K562 (cell line): Measurements from ENCODE around the gene VAMP8. TPM values are rescaled to one million over a fixed set of nuclear protein-coding genes. Genes with fewer than 3 reads are reported as not detected.

Experiments used
- ADNP ChIP-seq: fragments of 200-800 bp; sonication (Bioruptor generic); IDR thresholded peaks from 2 replicates; pipeline ENCODE4 v1.6.1; 2016; ENCODE audit warnings: missing genetic modification characterization, missing compliant biosample characterization
- BRD4 ChIP-seq: fragments of 200-600 bp; sonication (generic); IDR thresholded peaks from 2 replicates; pipeline ENCODE4 v1.6.1; 2017; ENCODE audit warnings: inconsistent platforms
- CHCHD3 ChIP-seq: fragments of 250-450 bp; sonication (Bioruptor Pico); IDR thresholded peaks from 2 replicates; pipeline ENCODE4 v2.1.2; 2022; ENCODE audit warnings: mild to moderate bottlenecking
- HDAC1 ChIP-seq, 2 experiments: fragments of 450-650 bp; IDR thresholded peaks; 2 replicates each; pipeline ENCODE4 v1.6.1; 2016 to 2017; ENCODE audit warnings: inconsistent platforms in 1 of 2, mild to moderate bottlenecking in 1 of 2, moderate library complexity in 1 of 2
- PRPF4 ChIP-seq: fragments of 200-400 bp; formaldehyde crosslinking; IDR thresholded peaks from one replicate; pipeline ENCODE4 v1.6.1; 2017; ENCODE audit warnings: low read length, low read depth, mild to moderate bottlenecking; ENCODE audit not compliant: insufficient read depth, poor library complexity, severe bottlenecking
- XRCC5 ChIP-seq: fragments of 200-400 bp; formaldehyde crosslinking; IDR thresholded peaks from 2 replicates; pipeline ENCODE4 v1.6.1; 2017; ENCODE audit warnings: low read depth, mild to moderate bottlenecking, low read length
- polyA plus RNA-seq, 8 experiments: library from polyadenylated mRNA; depleted of rRNA in 4 of 8; stranded (reverse) in 5 of 8; unstranded in 3 of 8; fragments of >200 nt; fragmentation: Nextera tagmentation in 2 of 8; fragmentation: Illumina TruSeq in 1 of 8; extraction: Ambion mirVana in 2 of 8; extraction: Trizol in 1 of 8; gene quantifications; 2 replicates each; pipeline versions ENCODE4 v1.2.1 to v1.2.3, GENCODE V29; 2011 to 2014; ENCODE audit warnings: inconsistent platforms in 1 of 8, missing spikeins in 1 of 8
- total RNA-seq, 7 experiments: library from RNA; depleted of rRNA in 6 of 7; stranded (reverse); fragments of >200 nt in 6 of 7; fragmentation: Illumina TruSeq in 2 of 7; extraction: Trizol in 2 of 7; gene quantifications; 2 replicates each; pipeline versions ENCODE4 v1.2.1 to v1.2.3, GENCODE V29; 2011 to 2021; ENCODE audit warnings: low replicate concordance in 1 of 7
- TF ChIP-seq, protein P1 (sequence below): fragments of 450-650 bp; formaldehyde crosslinking; IDR thresholded peaks from 2 replicates; pipeline ENCODE4 v1.4.0; 2020; ENCODE audit warnings: mild to moderate bottlenecking, moderate library complexity
- TF ChIP-seq, protein P2 (sequence below): fragments of 150-350 bp; conservative IDR thresholded peaks from 2 replicates; pipeline ENCODE4 v1.6.1; 2014; ENCODE audit warnings: low read length
- TF ChIP-seq, protein P3 (sequence below): fragments of 450-650 bp; IDR thresholded peaks from 2 replicates; pipeline ENCODE4 v1.7.0; 2016; ENCODE audit warnings: borderline replicate concordance
- TF ChIP-seq, protein P4 (sequence below), 2 experiments: fragments of 450-650 bp in 1 of 2; sonication (generic) in 1 of 2; formaldehyde crosslinking; conservative IDR thresholded peaks; 2 replicates each; pipeline versions ENCODE4 v1.4.0 to v1.8.1; 2020 to 2022; ENCODE audit warnings: mild to moderate bottlenecking in 1 of 2, missing genetic modification reagents in 1 of 2
- TF ChIP-seq, protein P5 (sequence below): fragments of 250-450 bp; sonication (Bioruptor Pico); IDR thresholded peaks from 2 replicates; pipeline ENCODE4 v1.8.0; 2021; ENCODE audit warnings: mild to moderate bottlenecking, moderate library complexity

Gene VAMP8
- total and polyA plus RNA-seq, 9 of the 15 experiments (the other 6 are each of a cell fraction or from before 2014, with no cell fraction given), result 107 to 571 (median 248) TPM

DNA sequence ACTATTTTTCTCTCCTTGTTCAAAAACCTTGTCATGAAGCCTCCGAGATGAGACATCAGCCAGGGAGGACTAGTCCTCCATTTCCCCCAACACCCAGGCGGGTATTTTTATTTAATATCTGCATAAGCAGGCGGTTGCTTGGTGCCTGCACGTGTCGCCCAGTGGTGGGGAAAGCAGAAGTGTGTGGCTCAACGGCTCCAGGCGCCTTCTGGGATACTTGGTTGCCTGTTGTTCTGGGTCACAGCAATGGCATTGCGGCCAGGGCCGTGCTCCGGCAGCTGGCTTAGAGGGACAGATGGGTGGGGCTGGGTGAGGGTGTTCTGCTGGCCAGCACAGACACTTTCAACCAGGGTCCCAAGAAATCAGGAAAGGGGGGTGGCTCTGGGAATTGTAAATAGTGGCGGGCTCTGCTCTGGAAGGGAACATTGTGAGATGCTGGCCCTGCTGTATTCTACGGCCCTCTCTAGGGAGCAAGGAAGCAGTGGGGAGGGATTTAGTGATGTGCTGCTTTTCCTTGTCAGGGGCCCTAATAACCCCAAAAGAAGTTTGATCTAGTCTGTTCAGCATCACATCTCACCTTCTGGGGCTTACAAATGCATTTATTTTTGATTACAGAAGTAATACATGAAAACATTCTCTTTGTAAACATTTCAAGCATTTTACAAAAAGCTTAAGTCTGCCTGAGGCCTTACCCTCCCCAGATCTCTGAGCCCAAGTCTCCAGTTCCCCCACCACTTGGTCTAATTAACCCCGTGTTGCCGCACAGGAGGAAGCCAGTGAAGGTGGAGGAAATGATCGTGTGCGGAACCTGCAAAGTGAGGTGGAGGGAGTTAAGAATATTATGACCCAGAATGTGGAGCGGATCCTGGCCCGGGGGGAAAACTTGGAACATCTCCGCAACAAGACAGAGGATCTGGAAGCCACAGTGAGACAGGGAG is 1.1 kb downstream of the VAMP8 start (continued):
- TF ChIP-seq, protein P1, sequence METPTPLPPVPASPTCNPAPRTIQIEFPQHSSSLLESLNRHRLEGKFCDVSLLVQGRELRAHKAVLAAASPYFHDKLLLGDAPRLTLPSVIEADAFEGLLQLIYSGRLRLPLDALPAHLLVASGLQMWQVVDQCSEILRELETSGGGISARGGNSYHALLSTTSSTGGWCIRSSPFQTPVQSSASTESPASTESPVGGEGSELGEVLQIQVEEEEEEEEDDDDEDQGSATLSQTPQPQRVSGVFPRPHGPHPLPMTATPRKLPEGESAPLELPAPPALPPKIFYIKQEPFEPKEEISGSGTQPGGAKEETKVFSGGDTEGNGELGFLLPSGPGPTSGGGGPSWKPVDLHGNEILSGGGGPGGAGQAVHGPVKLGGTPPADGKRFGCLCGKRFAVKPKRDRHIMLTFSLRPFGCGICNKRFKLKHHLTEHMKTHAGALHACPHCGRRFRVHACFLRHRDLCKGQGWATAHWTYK (CRISPR knock-in tag), result peak; percentile 54; the same call in 1 of the 2 replicates
- TF ChIP-seq XRCC5 (no peak), HDAC1 (IDR thresholded peaks at IDR 0.05) (peak in 1 of 2 experiments; percentile 57; a peak in 1 of 4 replicates), ADNP (tag) (no peak), BRD4 (no peak), PRPF4 (no peak), CHCHD3 (CRISPR knock-in tag) (no peak)
- TF ChIP-seq, protein P2, sequence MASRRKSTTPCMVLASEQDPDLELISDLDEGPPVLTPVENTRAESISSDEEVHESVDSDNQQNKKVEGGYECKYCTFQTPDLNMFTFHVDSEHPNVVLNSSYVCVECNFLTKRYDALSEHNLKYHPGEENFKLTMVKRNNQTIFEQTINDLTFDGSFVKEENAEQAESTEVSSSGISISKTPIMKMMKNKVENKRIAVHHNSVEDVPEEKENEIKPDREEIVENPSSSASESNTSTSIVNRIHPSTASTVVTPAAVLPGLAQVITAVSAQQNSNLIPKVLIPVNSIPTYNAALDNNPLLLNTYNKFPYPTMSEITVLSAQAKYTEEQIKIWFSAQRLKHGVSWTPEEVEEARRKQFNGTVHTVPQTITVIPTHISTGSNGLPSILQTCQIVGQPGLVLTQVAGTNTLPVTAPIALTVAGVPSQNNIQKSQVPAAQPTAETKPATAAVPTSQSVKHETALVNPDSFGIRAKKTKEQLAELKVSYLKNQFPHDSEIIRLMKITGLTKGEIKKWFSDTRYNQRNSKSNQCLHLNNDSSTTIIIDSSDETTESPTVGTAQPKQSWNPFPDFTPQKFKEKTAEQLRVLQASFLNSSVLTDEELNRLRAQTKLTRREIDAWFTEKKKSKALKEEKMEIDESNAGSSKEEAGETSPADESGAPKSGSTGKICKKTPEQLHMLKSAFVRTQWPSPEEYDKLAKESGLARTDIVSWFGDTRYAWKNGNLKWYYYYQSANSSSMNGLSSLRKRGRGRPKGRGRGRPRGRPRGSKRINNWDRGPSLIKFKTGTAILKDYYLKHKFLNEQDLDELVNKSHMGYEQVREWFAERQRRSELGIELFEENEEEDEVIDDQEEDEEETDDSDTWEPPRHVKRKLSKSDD, result 0 out of 2 replicates have a peak, but pooled peaks have one; percentile 2
- TF ChIP-seq, protein P3, sequence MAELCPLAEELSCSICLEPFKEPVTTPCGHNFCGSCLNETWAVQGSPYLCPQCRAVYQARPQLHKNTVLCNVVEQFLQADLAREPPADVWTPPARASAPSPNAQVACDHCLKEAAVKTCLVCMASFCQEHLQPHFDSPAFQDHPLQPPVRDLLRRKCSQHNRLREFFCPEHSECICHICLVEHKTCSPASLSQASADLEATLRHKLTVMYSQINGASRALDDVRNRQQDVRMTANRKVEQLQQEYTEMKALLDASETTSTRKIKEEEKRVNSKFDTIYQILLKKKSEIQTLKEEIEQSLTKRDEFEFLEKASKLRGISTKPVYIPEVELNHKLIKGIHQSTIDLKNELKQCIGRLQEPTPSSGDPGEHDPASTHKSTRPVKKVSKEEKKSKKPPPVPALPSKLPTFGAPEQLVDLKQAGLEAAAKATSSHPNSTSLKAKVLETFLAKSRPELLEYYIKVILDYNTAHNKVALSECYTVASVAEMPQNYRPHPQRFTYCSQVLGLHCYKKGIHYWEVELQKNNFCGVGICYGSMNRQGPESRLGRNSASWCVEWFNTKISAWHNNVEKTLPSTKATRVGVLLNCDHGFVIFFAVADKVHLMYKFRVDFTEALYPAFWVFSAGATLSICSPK, result no peak
- TF ChIP-seq, protein P4, sequence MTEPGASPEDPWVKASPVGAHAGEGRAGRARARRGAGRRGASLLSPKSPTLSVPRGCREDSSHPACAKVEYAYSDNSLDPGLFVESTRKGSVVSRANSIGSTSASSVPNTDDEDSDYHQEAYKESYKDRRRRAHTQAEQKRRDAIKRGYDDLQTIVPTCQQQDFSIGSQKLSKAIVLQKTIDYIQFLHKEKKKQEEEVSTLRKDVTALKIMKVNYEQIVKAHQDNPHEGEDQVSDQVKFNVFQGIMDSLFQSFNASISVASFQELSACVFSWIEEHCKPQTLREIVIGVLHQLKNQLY (CRISPR knock-in tag; conservative IDR thresholded peaks at IDR 0.05), result no peak
- TF ChIP-seq, protein P5, sequence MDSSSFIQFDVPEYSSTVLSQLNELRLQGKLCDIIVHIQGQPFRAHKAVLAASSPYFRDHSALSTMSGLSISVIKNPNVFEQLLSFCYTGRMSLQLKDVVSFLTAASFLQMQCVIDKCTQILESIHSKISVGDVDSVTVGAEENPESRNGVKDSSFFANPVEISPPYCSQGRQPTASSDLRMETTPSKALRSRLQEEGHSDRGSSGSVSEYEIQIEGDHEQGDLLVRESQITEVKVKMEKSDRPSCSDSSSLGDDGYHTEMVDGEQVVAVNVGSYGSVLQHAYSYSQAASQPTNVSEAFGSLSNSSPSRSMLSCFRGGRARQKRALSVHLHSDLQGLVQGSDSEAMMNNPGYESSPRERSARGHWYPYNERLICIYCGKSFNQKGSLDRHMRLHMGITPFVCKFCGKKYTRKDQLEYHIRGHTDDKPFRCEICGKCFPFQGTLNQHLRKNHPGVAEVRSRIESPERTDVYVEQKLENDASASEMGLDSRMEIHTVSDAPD (CRISPR knock-in tag), result no peak
